ES-I3 (cell line): ENCODE data around the gene GAS7.

Experiments
- H3K36me3 ChIP-seq: 2 replicates; pipeline ENCODE4 v1.6.1; 2013; ENCODE audit warnings: mild to moderate bottlenecking, low read length, control low read depth, moderate library complexity; ENCODE audit not compliant: insufficient read depth
- H3K4me1 ChIP-seq: 2 replicates; pipeline ENCODE4 v1.6.1; 2013; ENCODE audit warnings: mild to moderate bottlenecking, control low read depth, low read length; ENCODE audit not compliant: insufficient read depth
- H3K9ac ChIP-seq: 2 replicates; pipeline ENCODE4 v1.6.1; 2013; ENCODE audit warnings: low read depth, mild to moderate bottlenecking, low read length, moderate library complexity
- H3K9me3 ChIP-seq: 2 replicates; pipeline ENCODE4 v1.6.1; 2013; ENCODE audit warnings: mild to moderate bottlenecking, low read length, moderate library complexity; ENCODE audit not compliant: control insufficient read depth, insufficient read depth

The GAS7 gene

GRCh38 chr17:9874722-9875121, 323.7 kb downstream of the GAS7 start:
- Histone ChIP-seq H3K4me1 (no peaks in the 10 kb centered on the region), H3K36me3 (no peaks in the 10 kb centered on the region), H3K9ac (no peak overlapping the region), H3K9me3 (no peaks in the 10 kb centered on the region)

GRCh38 chr17:9872852-9873251, 325.6 kb downstream of the GAS7 start:
- Histone ChIP-seq H3K9ac (no peak overlapping the region), H3K36me3 (no peaks in the 10 kb centered on the region), H3K4me1 (no peaks in the 10 kb centered on the region), H3K9me3 (no peaks in the 10 kb centered on the region)

GRCh38 chr17:9868552-9868951, 329.9 kb downstream of the GAS7 start:
- Histone ChIP-seq H3K9ac (no peak overlapping the region), H3K4me1 (no peaks in the 10 kb centered on the region), H3K36me3 (no peaks in the 10 kb centered on the region), H3K9me3 (no peaks in the 10 kb centered on the region)

GRCh38 chr17:9865586-9865985, 332.8 kb downstream of the GAS7 start:
- Histone ChIP-seq H3K4me1 (no peaks in the 10 kb centered on the region), H3K36me3 (no peaks in the 10 kb centered on the region), H3K9me3 (no peaks in the 10 kb centered on the region; the same call in 1 of the 2 replicates), H3K9ac (no peak overlapping the region)

GRCh38 chr17:9862949-9863348, 335.5 kb downstream of the GAS7 start:
- H3K9ac ChIP-seq, result no peak overlapping the region
- H3K4me1 ChIP-seq, result no peaks in the 10 kb centered on the region
- no peaks in the 10 kb centered on the region for H3K36me3 ChIP-seq
- H3K9me3 ChIP-seq, result no peaks in the 10 kb centered on the region; the same call in 1 of the 2 replicates

GRCh38 chr17:9862220-9862619, 336.2 kb downstream of the GAS7 start:
- H3K9me3 ChIP-seq, result no peaks in the 10 kb centered on the region; the same call in 1 of the 2 replicates
- no peaks in the 10 kb centered on the region for H3K4me1 ChIP-seq
- no peaks in the 10 kb centered on the region for H3K36me3 ChIP-seq
- H3K9ac ChIP-seq, result no peak overlapping the region

- Histone ChIP-seq H3K4me1 (no peaks in the 10 kb centered on the region), H3K36me3 (no peaks in the 10 kb centered on the region), H3K9ac (no peak overlapping the region), H3K9me3 (no peaks in the 10 kb centered on the region; the same call in 1 of the 2 replicates)
Observed at GRCh38 chr17:9860851-9861250, 337.6 kb downstream of the GAS7 start.
